ENCODE data around the gene MOB3C. TPM values are rescaled to one million over a fixed set of nuclear protein-coding genes. Genes with fewer than 3 reads are reported as not detected.

The MOB3C gene
- total and polyA plus RNA-seq, 7 experiments from 2014 or later: 9.3 to 25.8 (median 21.7) TPM

- CTCF ChIA-PET: interaction anchor here (0.7 to 1.6 kb wide), 2 partner anchors 15 to 92 kb away, joined by 4 to 5 read pairs; partner anchors contain the start of gene MKNK1
- DNase-seq (no peak), ATAC-seq (no peak)
- Histone ChIP-seq H3K27ac (ENCODE audit: low read depth, low read length) (no peak overlapping the region), H3K4me3 (ENCODE audit: low read length) (no peak overlapping the region), H3K4me1 (ENCODE audit: control insufficient read depth in 2 of 2, insufficient read depth in 2 of 2, low read length in 2 of 2) (peaks cover 22 to 27% of the 10 kb centered on the region in 2 donors), H3K36me3 (ENCODE audit: control insufficient read depth in 2 of 3, insufficient read depth in 3 of 3, low read length in 3 of 3) (peaks cover 0 to 3% (median 0%) of the 10 kb centered on the region in 3 experiments), H3K9me3 (ENCODE audit: control insufficient read depth in 2 of 3, low read length in 3 of 3) (no peaks in the 10 kb centered on the region), H3K27me3 (ENCODE audit: control insufficient read depth in 2 of 2, insufficient read depth in 2 of 2, low read length in 2 of 2) (no peaks in the 10 kb centered on the region)
- H3K4me3 Mint-ChIP-seq: peak overlapping the region in 3 of 10 donors; percentile 0 to 49 (median 1)
- POLR2A ChIA-PET: no interaction called here
- H3K9me3 Mint-ChIP-seq: peaks cover 0 to 3% (median 0%) of the 10 kb centered on the region in 11 donors
- peak overlapping the region in 1 of 9 donors; percentile 29 for H3K27ac Mint-ChIP-seq
- no peaks in the 10 kb centered on the region for H3K36me3 Mint-ChIP-seq
- no peaks in the 10 kb centered on the region for H3K27me3 Mint-ChIP-seq
- H3K4me1 Mint-ChIP-seq: peaks cover 13 to 55% (median 33%) of the 10 kb centered on the region in 7 donors
- intact Hi-C loops (cut with micrococcal nuclease): loop anchor here (5.0 to 10.0 kb wide), 3 partner anchors 37 to 696 kb away; partner anchors contain the start of genes ATPAF1 (in 1 of the 2) and STIL (in 1 of the 2)
These were observed 2.3 kb upstream of the MOB3C start for GRCh38 chr1:46618754-46619415.

- DNase-seq (no peak), ATAC-seq (no peak)
- Histone ChIP-seq H3K9me3 (ENCODE audit: control insufficient read depth in 2 of 3, low read length in 3 of 3) (no peaks in the 10 kb centered on the region), H3K4me3 (ENCODE audit: low read length) (no peak overlapping the region), H3K27ac (ENCODE audit: low read depth, low read length) (no peak overlapping the region), H3K27me3 (ENCODE audit: control insufficient read depth in 2 of 2, insufficient read depth in 2 of 2, low read length in 2 of 2) (no peaks in the 10 kb centered on the region), H3K36me3 (ENCODE audit: control insufficient read depth in 2 of 3, insufficient read depth in 3 of 3, low read length in 3 of 3) (peaks cover 0 to 9% (median 0%) of the 10 kb centered on the region in 3 experiments), H3K4me1 (ENCODE audit: control insufficient read depth in 2 of 2, insufficient read depth in 2 of 2, low read length in 2 of 2) (peaks cover 27 to 31% of the 10 kb centered on the region in 2 donors)
- ChIA-PET CTCF (interaction anchor here (1.2 kb wide), 1 partner anchor 17 kb away, joined by 4 read pairs; no protein-coding TSS in a partner anchor), POLR2A (interaction anchor here (6.1 kb wide), 1 partner anchor 13 kb away, joined by 110 read pairs; the partner anchor contains the start of gene MKNK1)
- H3K4me3 Mint-ChIP-seq: peak overlapping the region; percentile 58 to 96 (median 92)
- H3K4me1 Mint-ChIP-seq: peaks cover 13 to 64% (median 43%) of the 10 kb centered on the region in 7 donors
- H3K9me3 Mint-ChIP-seq: peaks cover 0 to 3% (median 0%) of the 10 kb centered on the region in 11 donors
- no peaks in the 10 kb centered on the region for H3K27me3 Mint-ChIP-seq
- peaks cover 0 to 2% (median 0%) of the 10 kb centered on the region in 5 donors for H3K36me3 Mint-ChIP-seq
- intact Hi-C loops (cut with micrococcal nuclease): loop anchor here (2.0 to 10.0 kb wide), 5 partner anchors 36 to 697 kb away; partner anchors contain the start of genes ATPAF1 (in 2 of the 2) and STIL (in 1 of the 2)
- H3K27ac Mint-ChIP-seq: peak overlapping the region in 8 of 9 donors; percentile 10 to 96 (median 90)
These were observed 1.2 kb upstream of the MOB3C start for GRCh38 chr1:46617833-46618232.

- H3K4me3 ChIP-seq (ENCODE audit: low read length): peak overlapping the region; percentile 74
- Mint-ChIP-seq H3K4me1 (peaks cover 13 to 66% (median 48%) of the 10 kb centered on the region in 7 donors), H3K9me3 (peaks cover 0 to 3% (median 0%) of the 10 kb centered on the region in 11 donors), H3K4me3 (peak overlapping the region; percentile 90 to 96 (median 92)), H3K36me3 (peaks cover 0 to 5% (median 0%) of the 10 kb centered on the region in 5 donors), H3K27me3 (no peaks in the 10 kb centered on the region), H3K27ac (peak overlapping the region; percentile 88 to 96 (median 93))
- ChIA-PET POLR2A (interaction anchor here (1.1 to 6.1 kb wide), 6 partner anchors 13 to 103 kb away, joined by 3 to 110 read pairs (median 4); partner anchors contain the start of genes ATPAF1, EFCAB14 and MKNK1), CTCF (interaction anchor here (1.2 to 1.4 kb wide), 2 partner anchors 11 to 16 kb away, joined by 4 read pairs; no protein-coding TSS in a partner anchor)
- H3K36me3 ChIP-seq (ENCODE audit: control insufficient read depth in 2 of 3, insufficient read depth in 3 of 3, low read length in 3 of 3): peaks cover 0 to 12% (median 0%) of the 10 kb centered on the region in 3 experiments
- DNase-seq: no peak
- intact Hi-C loops (cut with micrococcal nuclease): loop anchor here (2.0 to 10.0 kb wide), 5 partner anchors 35 to 698 kb away; partner anchors contain the start of genes ATPAF1 (in 2 of the 2) and STIL (in 1 of the 2)
- peak overlapping the region; percentile 94 for H3K27ac ChIP-seq (ENCODE audit: low read depth, low read length)
- no peaks in the 10 kb centered on the region for H3K27me3 ChIP-seq (ENCODE audit: control insufficient read depth in 2 of 2, insufficient read depth in 2 of 2, low read length in 2 of 2)
- ATAC-seq: no peak
- no peaks in the 10 kb centered on the region for H3K9me3 ChIP-seq (ENCODE audit: control insufficient read depth in 2 of 3, low read length in 3 of 3)
- H3K4me1 ChIP-seq (ENCODE audit: control insufficient read depth in 2 of 2, insufficient read depth in 2 of 2, low read length in 2 of 2): peaks cover 27 to 31% of the 10 kb centered on the region in 2 donors
These were observed 643 bp upstream of the MOB3C start for GRCh38 chr1:46617108-46617800.

GRCh38 chr1:46615735-46616134, 876 bp downstream of the MOB3C start:
- Mint-ChIP-seq H3K9me3 (peaks cover 0 to 1% (median 0%) of the 10 kb centered on the region in 11 donors), H3K36me3 (peaks cover 0 to 9% (median 4%) of the 10 kb centered on the region in 5 donors), H3K27me3 (no peaks in the 10 kb centered on the region), H3K27ac (peak overlapping the region; percentile 78 to 96 (median 88)), H3K4me1 (peaks cover 22 to 76% (median 58%) of the 10 kb centered on the region in 7 donors), H3K4me3 (peak overlapping the region; percentile 85 to 96 (median 92))
- Histone ChIP-seq H3K9me3 (ENCODE audit: control insufficient read depth in 2 of 3, low read length in 3 of 3) (no peaks in the 10 kb centered on the region), H3K4me1 (ENCODE audit: control insufficient read depth in 2 of 2, insufficient read depth in 2 of 2, low read length in 2 of 2) (peaks cover 31 to 37% of the 10 kb centered on the region in 2 donors), H3K27me3 (ENCODE audit: control insufficient read depth in 2 of 2, insufficient read depth in 2 of 2, low read length in 2 of 2) (no peaks in the 10 kb centered on the region), H3K27ac (ENCODE audit: low read depth, low read length) (peak overlapping the region; percentile 94), H3K36me3 (ENCODE audit: control insufficient read depth in 2 of 3, insufficient read depth in 3 of 3, low read length in 3 of 3) (peaks cover 0 to 25% (median 0%) of the 10 kb centered on the region in 3 experiments), H3K4me3 (ENCODE audit: low read length) (peak overlapping the region; percentile 74)
- intact Hi-C loops (cut with micrococcal nuclease): loop anchor here (1.0 to 10.0 kb wide), 7 partner anchors 11 to 699 kb away; partner anchors contain the start of genes ATPAF1 (in 2 of the 2), EFCAB14 (in 2 of the 2), MKNK1 (in 2 of the 2) and STIL (in 1 of the 2)
- POLR2A ChIA-PET: interaction anchor here (0.7 to 6.1 kb wide), 8 partner anchors 9 to 312 kb away, joined by 3 to 110 read pairs (median 4); partner anchors contain the start of genes ATPAF1, EFCAB14, LRRC41 and MKNK1
- ATAC-seq: no peak
- CTCF ChIA-PET: interaction anchor here (1.0 to 1.4 kb wide), 2 partner anchors 10 to 12 kb away, joined by 3 to 4 read pairs; partner anchors contain the start of gene MKNK1
- DNase-seq: no peak

- no peaks in the 10 kb centered on the region for H3K27me3 Mint-ChIP-seq
- Histone ChIP-seq H3K4me1 (ENCODE audit: control insufficient read depth in 2 of 2, insufficient read depth in 2 of 2, low read length in 2 of 2) (peaks cover 31 to 37% of the 10 kb centered on the region in 2 donors), H3K27ac (ENCODE audit: low read depth, low read length) (peak overlapping the region; percentile 18), H3K27me3 (ENCODE audit: control insufficient read depth in 2 of 2, insufficient read depth in 2 of 2, low read length in 2 of 2) (no peaks in the 10 kb centered on the region), H3K9me3 (ENCODE audit: control insufficient read depth in 2 of 3, low read length in 3 of 3) (no peaks in the 10 kb centered on the region), H3K4me3 (ENCODE audit: low read length) (peak overlapping the region; percentile 74), H3K36me3 (ENCODE audit: control insufficient read depth in 2 of 3, insufficient read depth in 3 of 3, low read length in 3 of 3) (peaks cover 0 to 26% (median under 1%) of the 10 kb centered on the region in 3 experiments)
- H3K4me3 Mint-ChIP-seq: peak overlapping the region; percentile 85 to 96 (median 92)
- peaks cover 0 to 15% (median 5%) of the 10 kb centered on the region in 5 donors for H3K36me3 Mint-ChIP-seq
- CTCF ChIA-PET: interaction anchor here (0.6 to 2.1 kb wide), 2 partner anchors 11 to 16 kb away, joined by 4 to 6 read pairs; partner anchors contain the start of gene MKNK1
- H3K9me3 Mint-ChIP-seq: peaks cover 0 to 1% (median 0%) of the 10 kb centered on the region in 11 donors
- ATAC-seq (no peak), DNase-seq (no peak)
- POLR2A ChIA-PET: interaction anchor here (1.1 to 6.1 kb wide), 3 partner anchors 8 to 106 kb away, joined by 4 to 110 read pairs (median 4); partner anchors contain the start of gene MKNK1
- peak overlapping the region; percentile 78 to 96 (median 87) for H3K27ac Mint-ChIP-seq
- intact Hi-C loops (cut with micrococcal nuclease): loop anchor here (5.0 to 10.0 kb wide), 3 partner anchors 33 to 700 kb away; partner anchors contain the start of genes ATPAF1 (in 1 of the 2) and STIL (in 1 of the 2)
- H3K4me1 Mint-ChIP-seq: peaks cover 22 to 78% (median 61%) of the 10 kb centered on the region in 7 donors
These were observed 1.5 kb downstream of the MOB3C start for GRCh38 chr1:46615088-46615487.

Measured in naive thymus-derived CD4-positive, alpha-beta T cell (primary cell).